ENCODE measurements around the gene FGFBP1.
"Not testable (repeated sequence)": the region's sequence is repeated elsewhere in the genome, so short reads cannot be mapped to it uniquely, and the experiment has no call there.

Gene FGFBP1

DNA sequence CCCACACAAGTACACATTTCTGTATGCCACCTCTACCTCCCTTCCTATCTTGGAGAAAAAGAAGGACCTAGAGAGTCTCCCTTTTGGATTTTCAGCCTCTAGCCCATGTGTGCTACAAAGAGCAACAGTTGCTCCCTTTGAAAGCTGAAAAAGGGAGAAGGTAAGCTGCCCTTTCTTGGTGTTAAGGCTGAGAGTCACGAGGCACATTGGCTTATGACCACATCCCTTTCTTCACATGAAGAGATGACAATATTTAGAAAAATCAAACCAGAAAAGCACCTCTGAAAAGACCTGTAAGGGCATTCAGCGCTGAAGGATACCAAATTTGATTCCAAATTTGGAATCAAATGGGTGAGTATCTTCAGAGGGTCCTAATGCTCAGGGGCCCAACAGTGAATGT lies 6.4 kb upstream of the FGFBP1 start:
- DNase-seq = no peak

- DNase-seq = no peak
Measured at GRCh38 chr4:15942283-15942682, 3.7 kb upstream of the FGFBP1 start.

GRCh38 chr4:15938182-15938581 lies 358 bp downstream of the FGFBP1 start:
- DNase-seq = no peak

GRCh38 chr4:15936495-15936894 lies 2.0 kb downstream of the FGFBP1 start:
- DNase-seq = no peak

DNA sequence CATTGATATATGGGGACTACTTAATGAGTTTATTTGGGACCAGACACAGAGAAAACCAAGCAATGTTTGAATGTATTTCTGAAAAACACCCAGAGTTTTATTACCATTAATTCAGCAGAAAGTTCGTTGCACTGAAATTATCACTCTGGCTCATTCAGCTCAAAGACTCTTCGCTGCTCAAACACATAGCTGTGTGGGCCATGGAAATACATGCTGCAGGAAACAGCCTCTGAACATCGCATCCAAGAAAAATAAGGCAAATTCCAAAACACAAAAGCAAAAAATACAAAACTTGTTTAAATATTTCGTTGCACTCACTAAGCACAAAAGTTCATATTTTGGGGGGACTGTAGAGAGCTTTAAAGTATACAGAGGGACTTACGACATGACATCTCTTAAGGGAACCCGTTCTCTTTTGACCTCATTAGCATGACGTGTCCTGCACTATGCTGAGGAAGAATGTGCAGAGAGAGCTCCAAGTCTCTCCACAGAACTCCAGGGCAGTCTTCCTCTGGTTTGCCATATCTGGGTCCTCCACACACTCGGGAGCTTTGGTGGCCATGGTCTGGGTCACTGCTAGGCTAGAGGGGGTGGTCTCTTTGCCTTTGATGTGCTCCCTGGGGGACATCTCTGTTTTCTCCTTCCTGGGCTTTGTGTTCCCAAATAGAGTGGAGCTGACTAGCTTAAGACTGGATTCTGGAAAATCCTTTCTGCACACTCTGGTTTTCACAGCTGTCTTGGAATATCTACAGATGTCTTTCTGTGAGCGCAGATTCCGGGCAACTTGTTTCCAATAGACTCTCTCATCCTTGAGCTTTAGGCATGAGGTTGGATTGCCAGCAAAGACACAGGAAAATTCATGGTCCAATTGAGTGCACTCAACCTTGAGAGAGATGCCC lies 2.8 kb downstream of the FGFBP1 start:
- DNase-seq = no peak

DNA sequence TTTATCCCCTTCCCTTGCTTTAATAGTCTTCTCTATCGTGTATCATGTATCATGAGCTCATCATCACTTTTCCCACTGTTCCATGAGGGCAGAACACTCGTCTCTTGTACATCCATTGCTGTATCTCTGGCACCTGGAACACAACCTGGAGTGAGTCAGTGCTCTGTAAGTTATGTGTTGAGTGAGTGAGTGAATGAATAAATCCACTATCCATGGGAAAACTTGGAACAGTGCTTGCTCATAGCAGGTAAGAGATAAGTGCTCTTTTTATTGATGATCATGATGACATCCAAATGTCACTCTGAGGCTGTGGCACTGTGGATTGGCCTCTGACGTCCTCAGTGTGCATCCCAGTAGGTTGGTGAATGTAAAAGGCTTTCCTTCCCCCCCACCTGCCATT lies 4.3 kb downstream of the FGFBP1 start:
- DNase-seq = no peak

GRCh38 chr4:15931451-15932210 lies 6.9 kb downstream of the FGFBP1 start:
- DNase-seq = no peak

DNA sequence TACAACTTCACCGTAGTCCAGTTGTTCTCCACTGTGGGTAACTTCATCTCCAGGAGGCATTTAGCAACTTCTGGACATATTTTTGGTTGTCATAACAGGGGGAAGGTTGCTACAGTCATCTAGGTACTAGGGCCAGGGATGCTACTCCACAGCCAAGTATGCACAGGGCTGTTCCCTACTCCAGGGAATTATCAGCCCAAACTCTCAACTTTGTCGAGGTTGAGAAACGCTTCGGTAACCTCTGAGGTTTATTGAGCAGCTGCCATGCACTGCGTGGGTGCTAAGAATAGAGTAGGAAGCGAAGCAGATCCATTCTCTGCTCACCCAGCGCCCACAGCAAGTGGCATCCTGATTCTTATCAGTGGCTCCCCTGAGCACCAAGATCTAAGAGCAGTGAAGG lies 8.2 kb downstream of the FGFBP1 start:
- DNase-seq = no peak

- no peak for DNase-seq
Measured at GRCh38 chr4:15929540-15929939, 9.0 kb downstream of the FGFBP1 start.

DNA sequence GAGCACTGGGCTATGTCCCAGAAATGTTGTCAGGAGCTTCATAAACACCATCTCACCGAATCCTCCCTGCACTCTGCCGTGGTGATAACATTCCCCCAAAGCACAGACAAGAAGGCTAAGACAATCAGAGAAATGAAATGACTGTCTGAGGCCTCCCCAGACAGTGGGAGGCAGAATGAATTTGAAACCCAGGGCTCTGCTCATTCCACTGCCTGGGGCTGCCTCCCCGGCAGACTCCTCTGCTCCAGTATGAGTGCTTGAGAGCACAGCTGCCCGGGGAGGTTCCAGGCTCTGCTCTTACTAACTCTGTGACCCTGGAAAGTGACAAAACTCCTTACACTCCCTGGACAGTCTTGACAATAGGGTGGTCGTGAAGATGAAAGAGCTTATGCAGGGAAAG lies 9.7 kb downstream of the FGFBP1 start:
- DNase-seq = no peak

DNA sequence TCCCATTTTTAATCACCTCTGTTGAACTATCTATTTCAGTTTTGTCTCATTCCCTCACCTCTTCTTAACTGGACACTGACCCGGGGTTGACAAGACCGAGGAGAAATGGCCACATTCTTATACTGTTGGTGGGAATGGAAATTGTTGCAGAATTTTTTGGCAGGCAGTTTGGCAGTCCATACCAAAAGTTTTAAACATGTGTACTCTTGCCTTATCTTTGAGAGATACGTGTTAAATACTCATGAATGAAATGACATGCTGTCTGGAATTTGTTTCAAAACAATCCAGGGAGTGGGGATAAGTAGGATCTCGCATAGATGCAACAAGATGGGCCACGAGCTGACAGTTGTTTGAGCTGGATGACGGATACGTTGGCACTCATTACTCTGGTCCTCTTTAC lies 12.1 kb downstream of the FGFBP1 start:
- no peak for DNase-seq

DNA sequence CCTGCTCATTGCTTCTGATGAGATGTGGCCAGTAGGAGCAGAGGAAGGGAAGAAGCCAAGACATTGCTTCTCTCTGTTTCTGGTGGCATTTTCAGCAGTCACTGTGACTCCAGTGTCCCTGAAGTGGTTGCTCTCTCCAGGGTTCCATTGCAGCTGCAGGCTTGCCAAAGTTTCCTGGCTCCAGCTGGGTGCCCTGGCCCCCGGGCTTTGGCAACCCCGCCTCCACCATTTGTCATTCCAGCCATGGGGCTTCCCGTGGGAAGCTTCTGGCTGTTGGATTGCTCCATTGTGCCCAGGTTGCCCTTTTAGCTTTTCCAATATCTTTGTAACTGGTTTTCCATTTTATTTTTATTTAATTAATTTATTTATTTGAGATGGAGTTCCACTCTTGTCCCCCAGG lies 12.7 kb downstream of the FGFBP1 start:
- no peak for DNase-seq

GRCh38 chr4:15921592-15921932 lies 17.0 kb downstream of the FGFBP1 start:
- no peak for DNase-seq

DNA sequence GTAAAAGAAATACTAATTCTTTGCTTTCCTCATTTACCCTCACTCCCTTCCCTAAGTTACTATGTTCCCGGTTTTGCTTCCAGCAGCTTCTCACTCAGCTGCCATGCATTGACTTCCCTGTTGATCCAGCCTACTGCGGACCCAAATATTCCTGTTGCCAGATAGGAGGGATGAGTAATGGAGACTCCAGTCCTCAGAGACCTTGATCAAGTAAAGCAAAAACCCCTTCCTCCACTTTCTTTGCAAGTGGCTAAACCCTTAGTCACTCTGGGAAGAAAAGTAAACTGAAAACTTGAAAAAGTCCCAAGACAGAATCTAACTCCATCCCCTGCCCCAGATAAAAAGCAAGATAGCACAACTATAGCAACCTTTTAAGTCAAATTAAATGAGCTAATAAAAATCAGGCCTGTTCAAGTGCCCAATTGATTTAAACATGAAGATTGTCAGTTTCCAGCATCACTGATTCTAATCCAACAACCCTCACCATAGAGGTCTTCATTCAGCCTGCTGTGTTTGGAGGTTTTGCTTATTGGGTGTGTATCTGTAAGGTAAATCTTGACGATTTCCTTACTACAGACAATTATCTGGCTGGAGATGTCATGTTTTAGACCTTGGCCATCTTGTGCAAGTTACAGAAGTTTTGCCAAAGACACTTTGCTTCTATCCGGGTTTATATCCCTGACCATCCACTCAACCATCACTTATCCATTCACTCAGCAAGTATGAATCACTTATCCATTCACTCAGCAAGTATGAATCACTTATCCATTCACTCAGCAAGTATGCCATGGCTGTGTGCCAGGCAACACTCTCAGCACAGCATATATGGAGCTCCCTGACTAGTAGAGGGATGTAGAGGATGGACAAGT lies 17.6 kb downstream of the FGFBP1 start:
- DNase-seq = no peak

DNA sequence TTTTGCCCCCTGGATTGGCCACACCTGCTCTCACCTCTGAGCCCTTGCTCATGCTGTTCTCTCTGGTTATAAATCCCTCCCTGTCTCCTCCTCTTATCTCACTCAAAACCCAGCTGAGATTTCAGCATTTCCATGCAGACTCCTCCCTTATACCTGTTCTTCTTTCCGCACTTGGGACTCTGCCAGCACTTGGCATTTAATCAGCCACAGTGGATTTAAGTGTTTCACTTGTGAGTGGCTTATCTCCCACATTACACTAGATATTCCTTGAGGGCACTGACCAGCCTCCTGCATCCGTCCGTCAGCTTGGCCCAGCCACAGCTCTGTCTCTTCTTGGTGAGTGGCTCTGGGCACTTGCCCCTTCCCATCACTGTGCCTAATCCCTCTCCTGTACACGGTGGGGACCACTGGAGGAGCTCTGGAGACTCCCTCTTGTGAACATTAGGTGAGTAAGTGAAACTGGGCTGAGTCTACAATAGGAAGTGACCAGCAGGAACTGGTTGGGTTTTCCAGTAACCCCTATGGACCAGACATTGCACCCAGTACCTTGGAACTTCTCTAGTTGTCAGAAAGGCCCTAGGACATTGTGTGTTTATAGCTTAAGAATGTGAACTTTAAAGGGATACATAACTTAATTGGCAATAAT lies 19.9 kb downstream of the FGFBP1 start:
- DNase-seq = no peak

GRCh38 chr4:15917297-15917696 lies 21.2 kb downstream of the FGFBP1 start:
- DNase-seq = no peak

- DNase-seq = not testable (repeated sequence)
Measured at GRCh38 chr4:15916358-15916757, 22.2 kb downstream of the FGFBP1 start.

DNA sequence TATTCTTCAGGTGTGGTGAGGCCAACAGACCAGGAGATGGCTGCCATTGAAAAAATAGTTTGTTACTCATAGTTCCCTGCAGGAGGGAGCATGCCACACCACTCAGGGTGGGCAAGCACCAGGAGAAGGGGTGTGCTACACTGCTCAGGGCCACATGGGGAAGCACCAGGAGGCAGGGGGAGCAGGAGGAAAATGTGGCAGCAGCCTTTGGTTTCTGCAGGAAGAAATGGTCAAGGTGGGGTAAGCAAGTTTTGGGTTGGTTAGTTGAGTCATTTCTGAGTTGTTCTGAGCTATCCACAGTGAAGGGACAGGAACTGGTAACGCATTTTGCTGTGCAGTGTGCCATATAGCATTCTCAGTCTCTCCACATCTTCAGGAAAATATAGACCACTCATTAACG lies 23.8 kb downstream of the FGFBP1 start:
- DNase-seq = no peak

GRCh38 chr4:15914291-15914690 lies 24.2 kb downstream of the FGFBP1 start:
- DNase-seq = no peak

DNA sequence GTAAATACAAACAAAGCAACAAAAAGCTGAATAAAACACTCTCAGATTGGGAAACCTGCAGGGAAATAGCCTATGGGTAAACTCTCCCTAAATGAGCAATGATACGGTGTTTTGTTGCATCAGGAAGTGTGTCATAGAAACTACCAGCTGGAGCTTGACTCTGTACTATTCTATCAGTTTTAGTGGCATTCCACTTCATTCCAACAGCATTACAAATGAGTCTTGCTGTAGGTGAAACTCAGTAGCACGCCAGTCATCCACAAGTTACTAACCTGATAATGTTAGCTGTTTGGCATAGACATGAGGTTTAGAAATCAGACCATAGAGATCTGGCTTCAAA lies 24.9 kb downstream of the FGFBP1 start:
- DNase-seq = no peak

DNA sequence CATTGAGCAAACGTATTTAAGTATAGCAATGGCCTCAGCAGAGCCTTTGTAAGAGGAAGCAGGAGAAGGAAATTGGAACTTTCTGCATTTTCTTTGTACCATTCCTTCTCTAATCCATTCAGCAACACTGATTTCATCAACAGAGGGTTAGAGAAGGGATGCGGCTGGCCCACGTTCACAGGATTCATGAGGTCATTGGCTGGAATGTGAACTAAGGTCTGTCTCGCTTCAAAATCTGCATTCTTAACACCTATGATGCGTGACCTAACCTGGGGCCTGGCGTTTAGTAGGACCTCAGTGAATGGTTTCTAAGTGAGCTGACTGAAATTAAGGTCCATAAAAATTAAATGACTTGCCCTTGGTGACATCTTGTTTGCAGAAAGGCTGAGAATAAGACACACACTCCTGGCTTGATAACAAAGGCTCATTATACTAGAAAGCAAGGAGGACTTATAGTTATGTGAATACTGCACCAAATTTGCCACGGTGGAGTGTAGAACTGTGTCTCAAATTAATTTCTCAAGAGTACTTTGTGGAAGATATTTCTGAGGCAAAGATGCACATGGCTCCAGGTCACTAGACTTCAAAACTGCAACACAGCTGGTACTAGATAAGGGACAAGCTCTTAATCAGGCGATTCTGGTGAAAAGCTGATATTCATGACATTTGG lies 25.4 kb downstream of the FGFBP1 start:
- DNase-seq = no peak

- no peak for DNase-seq
Measured at GRCh38 chr4:15912236-15912635, 26.3 kb downstream of the FGFBP1 start.
